Breast epithelium (tissue), 3 donors: ENCODE results near the gene COA1.

ENCODE experiments used
- POLR2A ChIP-seq: fragments of 450-650 bp; IDR thresholded peaks from one replicate; pipeline ENCODE4 v1.6.1; 2016; ENCODE audit warnings: antibody characterized with exemption, mild to moderate bottlenecking, moderate library complexity
- TF ChIP-seq, protein P1 (sequence below), 3 donors: fragments of 450-650 bp; IDR thresholded peaks; one replicate each; pipeline ENCODE4 v1.5.1; 2016 to 2017; ENCODE audit warnings: antibody characterized with exemption in 3 of 3, mild to moderate bottlenecking in 3 of 3, moderate library complexity in 3 of 3

DNA sequence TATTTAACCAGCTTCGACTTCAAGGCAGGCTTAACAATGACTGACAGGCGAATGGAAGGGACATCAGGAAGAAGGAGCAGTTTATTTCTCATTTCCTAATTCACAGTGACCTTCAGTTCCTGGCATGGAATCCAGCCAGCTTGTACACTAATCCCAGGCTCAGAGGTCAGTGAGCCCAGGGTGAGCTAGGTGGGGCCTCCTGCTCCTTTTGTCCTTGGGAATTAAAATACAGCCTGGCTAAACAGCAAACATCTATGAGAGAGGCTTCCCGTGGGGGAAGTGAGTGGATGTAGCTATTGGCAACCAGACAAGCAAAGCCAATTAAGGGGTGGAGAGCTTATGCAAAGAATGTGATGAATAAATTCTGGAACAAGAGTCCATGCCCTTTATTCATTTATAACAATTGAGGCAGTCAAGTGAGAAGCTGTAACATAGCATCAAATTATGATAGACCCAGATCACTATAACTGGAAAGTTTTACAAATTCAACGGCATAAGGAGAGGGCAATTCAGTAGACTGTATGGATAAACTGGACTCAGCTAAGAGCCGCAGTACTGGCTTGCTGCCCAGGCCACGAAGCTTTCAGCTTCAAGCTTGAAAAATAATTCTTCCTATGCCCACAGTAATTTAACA, 89.3 kb downstream of the COA1 start:
- TF ChIP-seq, protein P1, sequence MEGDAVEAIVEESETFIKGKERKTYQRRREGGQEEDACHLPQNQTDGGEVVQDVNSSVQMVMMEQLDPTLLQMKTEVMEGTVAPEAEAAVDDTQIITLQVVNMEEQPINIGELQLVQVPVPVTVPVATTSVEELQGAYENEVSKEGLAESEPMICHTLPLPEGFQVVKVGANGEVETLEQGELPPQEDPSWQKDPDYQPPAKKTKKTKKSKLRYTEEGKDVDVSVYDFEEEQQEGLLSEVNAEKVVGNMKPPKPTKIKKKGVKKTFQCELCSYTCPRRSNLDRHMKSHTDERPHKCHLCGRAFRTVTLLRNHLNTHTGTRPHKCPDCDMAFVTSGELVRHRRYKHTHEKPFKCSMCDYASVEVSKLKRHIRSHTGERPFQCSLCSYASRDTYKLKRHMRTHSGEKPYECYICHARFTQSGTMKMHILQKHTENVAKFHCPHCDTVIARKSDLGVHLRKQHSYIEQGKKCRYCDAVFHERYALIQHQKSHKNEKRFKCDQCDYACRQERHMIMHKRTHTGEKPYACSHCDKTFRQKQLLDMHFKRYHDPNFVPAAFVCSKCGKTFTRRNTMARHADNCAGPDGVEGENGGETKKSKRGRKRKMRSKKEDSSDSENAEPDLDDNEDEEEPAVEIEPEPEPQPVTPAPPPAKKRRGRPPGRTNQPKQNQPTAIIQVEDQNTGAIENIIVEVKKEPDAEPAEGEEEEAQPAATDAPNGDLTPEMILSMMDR (IDR thresholded peaks at IDR 0.05) = no peak
- no peak for TF ChIP-seq POLR2A
